ENCODE results near the gene PIN4.

DNA sequence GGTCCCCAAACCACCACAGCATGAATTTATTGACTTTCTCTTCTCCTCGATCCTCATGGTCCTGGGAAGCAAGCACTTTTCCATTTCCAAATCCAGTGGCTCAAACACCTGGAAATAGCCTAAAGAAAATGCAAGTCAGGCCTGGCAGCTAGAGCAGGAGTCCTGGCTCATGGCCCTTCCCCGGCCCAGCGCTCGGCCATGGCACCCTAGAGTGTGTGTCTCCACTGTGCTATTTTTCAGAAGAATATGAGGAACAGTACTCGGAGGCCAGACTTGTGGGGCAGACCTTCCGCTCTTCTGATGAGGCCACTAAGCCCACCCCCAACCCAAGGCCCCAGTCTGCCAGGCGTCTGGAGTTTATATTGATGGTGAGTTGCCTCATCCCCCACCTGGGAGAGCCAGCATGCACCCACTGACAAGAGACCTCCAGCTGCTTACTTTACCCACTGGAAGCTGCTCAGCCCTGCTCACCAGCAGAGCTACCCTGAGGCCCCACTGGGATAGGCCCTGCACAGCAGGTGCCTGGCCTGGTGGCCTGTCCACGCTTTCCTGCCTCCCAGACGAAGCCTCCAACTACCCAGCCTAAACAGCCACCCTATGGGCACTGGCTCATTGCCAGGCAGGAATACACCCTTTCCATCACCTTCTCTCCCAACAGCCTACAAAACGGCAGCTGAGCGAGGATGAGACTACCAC, 47.6 kb upstream of the PIN4 start:
- TF ChIP-seq, protein P1, sequence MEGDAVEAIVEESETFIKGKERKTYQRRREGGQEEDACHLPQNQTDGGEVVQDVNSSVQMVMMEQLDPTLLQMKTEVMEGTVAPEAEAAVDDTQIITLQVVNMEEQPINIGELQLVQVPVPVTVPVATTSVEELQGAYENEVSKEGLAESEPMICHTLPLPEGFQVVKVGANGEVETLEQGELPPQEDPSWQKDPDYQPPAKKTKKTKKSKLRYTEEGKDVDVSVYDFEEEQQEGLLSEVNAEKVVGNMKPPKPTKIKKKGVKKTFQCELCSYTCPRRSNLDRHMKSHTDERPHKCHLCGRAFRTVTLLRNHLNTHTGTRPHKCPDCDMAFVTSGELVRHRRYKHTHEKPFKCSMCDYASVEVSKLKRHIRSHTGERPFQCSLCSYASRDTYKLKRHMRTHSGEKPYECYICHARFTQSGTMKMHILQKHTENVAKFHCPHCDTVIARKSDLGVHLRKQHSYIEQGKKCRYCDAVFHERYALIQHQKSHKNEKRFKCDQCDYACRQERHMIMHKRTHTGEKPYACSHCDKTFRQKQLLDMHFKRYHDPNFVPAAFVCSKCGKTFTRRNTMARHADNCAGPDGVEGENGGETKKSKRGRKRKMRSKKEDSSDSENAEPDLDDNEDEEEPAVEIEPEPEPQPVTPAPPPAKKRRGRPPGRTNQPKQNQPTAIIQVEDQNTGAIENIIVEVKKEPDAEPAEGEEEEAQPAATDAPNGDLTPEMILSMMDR (IDR thresholded peaks at IDR 0.05; ENCODE audit: insufficient read depth, low read length, poor library complexity, severe bottlenecking), result no peak
- no peak for TF ChIP-seq EZH2phosphoT487 (conservative IDR thresholded peaks at IDR 0.05; ENCODE audit: low read length)
